Measurements from ENCODE around the gene GLRX3.
A peak's percentile ranks its signal among the peaks of the same experiment; 100 is the strongest.

Gene GLRX3

DNA sequence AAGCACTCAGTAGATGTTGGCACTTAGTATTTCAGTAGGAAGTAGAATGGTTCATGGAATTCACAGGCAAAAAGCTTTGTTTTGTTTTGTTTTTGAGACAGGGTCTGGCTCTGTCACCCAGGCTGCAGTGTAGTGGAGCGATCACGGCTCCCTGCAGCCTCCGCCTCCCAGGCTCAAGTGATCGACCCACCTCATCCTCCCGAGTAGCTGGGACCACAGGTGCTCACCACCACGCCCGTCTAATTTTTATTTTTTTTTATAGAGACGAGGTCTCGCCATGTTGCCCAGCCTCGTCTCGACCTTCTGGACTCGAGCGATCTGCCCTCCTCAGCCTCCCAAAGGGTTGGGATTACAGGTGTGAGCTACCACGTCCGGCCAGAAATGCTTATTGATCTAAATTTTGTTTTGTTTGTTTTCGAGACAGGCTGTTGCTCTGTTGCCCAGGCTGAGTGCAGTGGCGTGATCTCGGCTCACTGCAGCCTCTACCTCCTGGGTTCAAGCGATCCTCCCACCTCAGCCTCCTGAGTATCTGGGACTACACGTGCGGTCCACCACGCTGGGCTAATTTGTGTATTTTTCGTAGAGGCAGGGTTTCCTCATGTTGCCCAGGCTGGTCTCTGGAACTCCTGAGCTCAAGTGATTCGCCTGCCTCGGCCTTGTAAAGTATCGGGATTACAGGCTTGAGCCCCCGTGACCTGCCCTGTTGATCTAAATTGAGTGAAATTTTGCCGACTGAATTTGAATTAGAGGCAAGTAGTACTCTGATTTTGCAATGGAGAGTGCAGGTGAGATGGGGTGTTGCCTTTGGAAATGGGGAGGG, 1.7 kb downstream of the GLRX3 start:
- TF ChIP-seq, protein P1, sequence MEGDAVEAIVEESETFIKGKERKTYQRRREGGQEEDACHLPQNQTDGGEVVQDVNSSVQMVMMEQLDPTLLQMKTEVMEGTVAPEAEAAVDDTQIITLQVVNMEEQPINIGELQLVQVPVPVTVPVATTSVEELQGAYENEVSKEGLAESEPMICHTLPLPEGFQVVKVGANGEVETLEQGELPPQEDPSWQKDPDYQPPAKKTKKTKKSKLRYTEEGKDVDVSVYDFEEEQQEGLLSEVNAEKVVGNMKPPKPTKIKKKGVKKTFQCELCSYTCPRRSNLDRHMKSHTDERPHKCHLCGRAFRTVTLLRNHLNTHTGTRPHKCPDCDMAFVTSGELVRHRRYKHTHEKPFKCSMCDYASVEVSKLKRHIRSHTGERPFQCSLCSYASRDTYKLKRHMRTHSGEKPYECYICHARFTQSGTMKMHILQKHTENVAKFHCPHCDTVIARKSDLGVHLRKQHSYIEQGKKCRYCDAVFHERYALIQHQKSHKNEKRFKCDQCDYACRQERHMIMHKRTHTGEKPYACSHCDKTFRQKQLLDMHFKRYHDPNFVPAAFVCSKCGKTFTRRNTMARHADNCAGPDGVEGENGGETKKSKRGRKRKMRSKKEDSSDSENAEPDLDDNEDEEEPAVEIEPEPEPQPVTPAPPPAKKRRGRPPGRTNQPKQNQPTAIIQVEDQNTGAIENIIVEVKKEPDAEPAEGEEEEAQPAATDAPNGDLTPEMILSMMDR (IDR thresholded peaks at IDR 0.05; ENCODE audit: low read depth, low read length, missing control alignments), result no peak
- DNase-seq (ENCODE audit: low read depth), result no peak
- peak overlapping the region; percentile 73 for H3K4me3 ChIP-seq (ENCODE audit: low read depth, low read length)
- in situ Hi-C loops (cut with HindIII; ENCODE audit: low sequenced_read_pairs), result no loop called here

DNA sequence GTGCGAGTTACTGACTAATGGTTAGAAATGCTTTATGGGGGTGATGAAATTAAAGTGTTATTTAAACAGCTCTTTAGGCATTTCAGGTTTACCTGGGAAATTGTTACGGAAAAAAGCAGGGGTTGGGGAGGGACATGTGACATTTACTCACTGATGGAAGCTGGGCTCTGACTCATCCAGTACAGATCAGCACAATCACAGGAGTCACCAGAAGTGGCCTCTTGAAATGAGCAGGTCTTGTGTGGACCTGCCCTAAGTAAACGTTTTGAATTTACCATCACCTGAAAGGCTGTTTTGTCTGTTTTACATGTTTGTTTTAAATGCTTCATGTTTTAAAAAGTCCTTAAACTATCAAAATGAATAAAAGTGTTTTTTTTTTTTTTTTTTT, 2.3 kb downstream of the GLRX3 start:
- no peak for DNase-seq (ENCODE audit: low read depth)
- no peak overlapping the region for H3K4me3 ChIP-seq (ENCODE audit: low read depth, low read length)
- TF ChIP-seq, protein P1 (IDR thresholded peaks at IDR 0.05; ENCODE audit: low read depth, low read length, missing control alignments), result no peak
- in situ Hi-C loops (cut with HindIII; ENCODE audit: low sequenced_read_pairs), result no loop called here

- H3K4me3 ChIP-seq (ENCODE audit: low read depth, low read length), result no peak overlapping the region
- TF ChIP-seq, protein P1 (IDR thresholded peaks at IDR 0.05; ENCODE audit: low read depth, low read length, missing control alignments), result no peak
- in situ Hi-C loops (cut with HindIII; ENCODE audit: low sequenced_read_pairs), result loop anchor here (5.0 kb wide), 1 partner anchor 37 kb away; no protein-coding TSS in a partner anchor
- DNase-seq (ENCODE audit: low read depth), result no peak
Observed at GRCh38 chr10:130140425-130140824, 4.2 kb downstream of the GLRX3 start.

- TF ChIP-seq, protein P1 (IDR thresholded peaks at IDR 0.05; ENCODE audit: low read depth, low read length, missing control alignments), result no peak
- in situ Hi-C loops (cut with HindIII; ENCODE audit: low sequenced_read_pairs), result loop anchor here (5.0 kb wide), 1 partner anchor 36 kb away; no protein-coding TSS in a partner anchor
- no peak for DNase-seq (ENCODE audit: low read depth)
- no peak overlapping the region for H3K4me3 ChIP-seq (ENCODE audit: low read depth, low read length)
Observed at GRCh38 chr10:130141038-130141437, 4.8 kb downstream of the GLRX3 start.

DNA sequence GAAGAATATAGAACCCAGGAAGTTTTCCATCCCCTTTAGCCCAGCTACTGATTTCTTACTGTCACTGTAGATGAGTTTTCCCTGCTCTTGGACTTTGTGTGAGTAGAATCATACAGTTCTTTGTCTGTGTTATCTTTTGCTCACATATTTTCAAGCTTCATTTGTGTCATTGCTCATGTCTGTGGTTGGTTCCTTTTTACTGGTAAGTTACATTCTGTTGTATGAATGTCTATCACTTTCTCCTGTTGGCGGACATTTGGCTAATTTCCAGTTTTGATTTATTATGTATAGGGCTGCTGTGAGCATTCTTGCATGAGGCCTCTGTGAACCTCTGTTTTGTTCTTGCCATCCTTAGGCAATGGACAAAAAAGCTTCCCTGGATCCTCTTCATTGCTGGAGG, 5.3 kb downstream of the GLRX3 start:
- no peak overlapping the region for H3K4me3 ChIP-seq (ENCODE audit: low read depth, low read length)
- DNase-seq (ENCODE audit: low read depth), result no peak
- in situ Hi-C loops (cut with HindIII; ENCODE audit: low sequenced_read_pairs), result loop anchor here (5.0 kb wide), 1 partner anchor 36 kb away; no protein-coding TSS in a partner anchor
- TF ChIP-seq, protein P1 (IDR thresholded peaks at IDR 0.05; ENCODE audit: low read depth, low read length, missing control alignments), result no peak

GRCh38 chr10:130141878-130142277, 5.7 kb downstream of the GLRX3 start:
- no peak overlapping the region for H3K4me3 ChIP-seq (ENCODE audit: low read depth, low read length)
- no peak for DNase-seq (ENCODE audit: low read depth)
- TF ChIP-seq, protein P1 (IDR thresholded peaks at IDR 0.05; ENCODE audit: low read depth, low read length, missing control alignments), result no peak
- in situ Hi-C loops (cut with HindIII; ENCODE audit: low sequenced_read_pairs), result loop anchor here (5.0 kb wide), 1 partner anchor 35 kb away; no protein-coding TSS in a partner anchor

Measured in astrocyte of the cerebellum (primary cell).